ENCODE results near the gene CASP2. TPM values are rescaled to one million over a fixed set of nuclear protein-coding genes. Genes with fewer than 3 reads are reported as not detected.

CASP2 gene
- total RNA-seq, 1 donor from 2014 or later = 68.9 TPM

GRCh38 chr7:143292876-143293275, 4.7 kb downstream of the CASP2 start:
- H3K9me3 Mint-ChIP-seq (ENCODE audit: low read depth) = peaks cover 1% of the 10 kb centered on the region
- no peak overlapping the region for H3K27ac Mint-ChIP-seq
- TF ChIP-seq, protein P1, sequence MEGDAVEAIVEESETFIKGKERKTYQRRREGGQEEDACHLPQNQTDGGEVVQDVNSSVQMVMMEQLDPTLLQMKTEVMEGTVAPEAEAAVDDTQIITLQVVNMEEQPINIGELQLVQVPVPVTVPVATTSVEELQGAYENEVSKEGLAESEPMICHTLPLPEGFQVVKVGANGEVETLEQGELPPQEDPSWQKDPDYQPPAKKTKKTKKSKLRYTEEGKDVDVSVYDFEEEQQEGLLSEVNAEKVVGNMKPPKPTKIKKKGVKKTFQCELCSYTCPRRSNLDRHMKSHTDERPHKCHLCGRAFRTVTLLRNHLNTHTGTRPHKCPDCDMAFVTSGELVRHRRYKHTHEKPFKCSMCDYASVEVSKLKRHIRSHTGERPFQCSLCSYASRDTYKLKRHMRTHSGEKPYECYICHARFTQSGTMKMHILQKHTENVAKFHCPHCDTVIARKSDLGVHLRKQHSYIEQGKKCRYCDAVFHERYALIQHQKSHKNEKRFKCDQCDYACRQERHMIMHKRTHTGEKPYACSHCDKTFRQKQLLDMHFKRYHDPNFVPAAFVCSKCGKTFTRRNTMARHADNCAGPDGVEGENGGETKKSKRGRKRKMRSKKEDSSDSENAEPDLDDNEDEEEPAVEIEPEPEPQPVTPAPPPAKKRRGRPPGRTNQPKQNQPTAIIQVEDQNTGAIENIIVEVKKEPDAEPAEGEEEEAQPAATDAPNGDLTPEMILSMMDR (IDR thresholded peaks at IDR 0.05; ENCODE audit: unreplicated experiment) = no peak
- H3K36me3 Mint-ChIP-seq (ENCODE audit: insufficient read depth) = peaks cover 36% of the 10 kb centered on the region
- H3K4me3 Mint-ChIP-seq (ENCODE audit: low read depth) = no peak overlapping the region
- no peak for DNase-seq (ENCODE audit: low spot score, unreplicated experiment)
- no peaks in the 10 kb centered on the region for H3K27me3 Mint-ChIP-seq
- peaks cover 18% of the 10 kb centered on the region for H3K4me1 Mint-ChIP-seq (ENCODE audit: low read depth)

GRCh38 chr7:143295870-143296269, 7.7 kb downstream of the CASP2 start:
- Mint-ChIP-seq H3K4me1 (ENCODE audit: low read depth) (peaks cover 6% of the 10 kb centered on the region), H3K27me3 (no peaks in the 10 kb centered on the region), H3K36me3 (ENCODE audit: insufficient read depth) (peaks cover 49% of the 10 kb centered on the region), H3K4me3 (ENCODE audit: low read depth) (no peak overlapping the region), H3K27ac (no peak overlapping the region), H3K9me3 (ENCODE audit: low read depth) (no peaks in the 10 kb centered on the region)
- DNase-seq (ENCODE audit: low spot score, unreplicated experiment) = no peak
- TF ChIP-seq, protein P1 (IDR thresholded peaks at IDR 0.05; ENCODE audit: unreplicated experiment) = no peak

- H3K36me3 Mint-ChIP-seq (ENCODE audit: insufficient read depth) = peaks cover 51% of the 10 kb centered on the region
- DNase-seq (ENCODE audit: low spot score, unreplicated experiment) = no peak
- TF ChIP-seq, protein P1 (IDR thresholded peaks at IDR 0.05; ENCODE audit: unreplicated experiment) = no peak
- H3K27me3 Mint-ChIP-seq = no peaks in the 10 kb centered on the region
- H3K4me1 Mint-ChIP-seq (ENCODE audit: low read depth) = peaks cover 4% of the 10 kb centered on the region
- H3K9me3 Mint-ChIP-seq (ENCODE audit: low read depth) = no peaks in the 10 kb centered on the region
- no peak overlapping the region for H3K4me3 Mint-ChIP-seq (ENCODE audit: low read depth)
- H3K27ac Mint-ChIP-seq = peak overlapping the region; percentile 25
Measured at GRCh38 chr7:143296686-143297085, 8.5 kb downstream of the CASP2 start.

GRCh38 chr7:143299346-143299745, 11.2 kb downstream of the CASP2 start:
- no peaks in the 10 kb centered on the region for H3K27me3 Mint-ChIP-seq
- TF ChIP-seq, protein P1 (IDR thresholded peaks at IDR 0.05; ENCODE audit: unreplicated experiment) = no peak
- H3K27ac Mint-ChIP-seq = no peak overlapping the region
- H3K4me3 Mint-ChIP-seq (ENCODE audit: low read depth) = no peak overlapping the region
- peaks cover 52% of the 10 kb centered on the region for H3K36me3 Mint-ChIP-seq (ENCODE audit: insufficient read depth)
- H3K4me1 Mint-ChIP-seq (ENCODE audit: low read depth) = peaks cover 5% of the 10 kb centered on the region
- no peaks in the 10 kb centered on the region for H3K9me3 Mint-ChIP-seq (ENCODE audit: low read depth)
- DNase-seq (ENCODE audit: low spot score, unreplicated experiment) = no peak

- Mint-ChIP-seq H3K9me3 (ENCODE audit: low read depth) (no peaks in the 10 kb centered on the region), H3K4me3 (ENCODE audit: low read depth) (no peak overlapping the region), H3K27ac (no peak overlapping the region), H3K36me3 (ENCODE audit: insufficient read depth) (peaks cover 52% of the 10 kb centered on the region), H3K4me1 (ENCODE audit: low read depth) (peaks cover 5% of the 10 kb centered on the region), H3K27me3 (no peaks in the 10 kb centered on the region)
- TF ChIP-seq, protein P1 (IDR thresholded peaks at IDR 0.05; ENCODE audit: unreplicated experiment) = peak; percentile 64
- no peak for DNase-seq (ENCODE audit: low spot score, unreplicated experiment)
Measured at GRCh38 chr7:143299840-143300239, 11.7 kb downstream of the CASP2 start.

All from progenitor cell of endocrine pancreas (in vitro differentiated cells).